ENCODE data around the gene SLC4A8.
"Not testable (repeated sequence)": the region's sequence is repeated elsewhere in the genome, so short reads cannot be mapped to it uniquely, and the experiment has no call there.

Gene SLC4A8

GRCh38 chr12:51429700-51430099, 5.1 kb downstream of the SLC4A8 start:
- no peak for DNase-seq (ENCODE audit: low read depth in 2 of 2)

- no peak for DNase-seq (ENCODE audit: low read depth in 2 of 2)
Observed at GRCh38 chr12:51430196-51430895, 5.7 kb downstream of the SLC4A8 start.

- DNase-seq (ENCODE audit: low read depth in 2 of 2), result no peak
Observed at GRCh38 chr12:51432921-51433320, 8.3 kb downstream of the SLC4A8 start.

GRCh38 chr12:51434305-51434704, 9.7 kb downstream of the SLC4A8 start:
- no peak for DNase-seq (ENCODE audit: low read depth in 2 of 2)

- DNase-seq (ENCODE audit: low read depth in 2 of 2), result no peak
Observed at GRCh38 chr12:51437431-51437830, 12.8 kb downstream of the SLC4A8 start.

- DNase-seq (ENCODE audit: low read depth in 2 of 2), result no peak
Observed at GRCh38 chr12:51439330-51439729, 14.7 kb downstream of the SLC4A8 start.

GRCh38 chr12:51441583-51441982, 17.0 kb downstream of the SLC4A8 start:
- no peak for DNase-seq (ENCODE audit: low read depth in 2 of 2)

- no peak for DNase-seq (ENCODE audit: low read depth in 2 of 2)
Observed at GRCh38 chr12:51442324-51442723, 17.7 kb downstream of the SLC4A8 start.

GRCh38 chr12:51443573-51443972, 18.9 kb downstream of the SLC4A8 start:
- DNase-seq (ENCODE audit: low read depth in 2 of 2), result no peak

GRCh38 chr12:51448618-51449256, 24.1 kb downstream of the SLC4A8 start:
- DNase-seq (ENCODE audit: low read depth in 2 of 2), result no peak

GRCh38 chr12:51449580-51450246, 25.1 kb downstream of the SLC4A8 start:
- DNase-seq (ENCODE audit: low read depth in 2 of 2), result no peak

- DNase-seq (ENCODE audit: low read depth in 2 of 2), result no peak
Observed at GRCh38 chr12:51450333-51450732, 25.7 kb downstream of the SLC4A8 start.

- no peak for DNase-seq (ENCODE audit: low read depth in 2 of 2)
Observed at GRCh38 chr12:51450806-51451205, 26.2 kb downstream of the SLC4A8 start.

GRCh38 chr12:51454016-51454415, 29.4 kb downstream of the SLC4A8 start:
- DNase-seq (ENCODE audit: low read depth in 2 of 2), result not testable (repeated sequence)

- DNase-seq (ENCODE audit: low read depth in 2 of 2), result not testable (repeated sequence)
Observed at GRCh38 chr12:51455050-51455449, 30.4 kb downstream of the SLC4A8 start.

- DNase-seq (ENCODE audit: low read depth in 2 of 2), result no peak
Observed at GRCh38 chr12:51458635-51459034, 34.0 kb downstream of the SLC4A8 start.

- DNase-seq (ENCODE audit: low read depth in 2 of 2), result no peak
Observed at GRCh38 chr12:51460519-51460918, 35.9 kb downstream of the SLC4A8 start.

- DNase-seq (ENCODE audit: low read depth in 2 of 2), result no peak
Observed at GRCh38 chr12:51465491-51465890, 40.9 kb downstream of the SLC4A8 start.

- DNase-seq (ENCODE audit: low read depth in 2 of 2), result no peak
Observed at GRCh38 chr12:51470116-51470515, 45.5 kb downstream of the SLC4A8 start.

GRCh38 chr12:51471111-51471864, 46.7 kb downstream of the SLC4A8 start:
- no peak for DNase-seq (ENCODE audit: low read depth in 2 of 2)

GRCh38 chr12:51472984-51473383, 48.4 kb downstream of the SLC4A8 start:
- no peak for DNase-seq (ENCODE audit: low read depth in 2 of 2)

- DNase-seq (ENCODE audit: low read depth in 2 of 2), result no peak
Observed at GRCh38 chr12:51473947-51474346, 49.3 kb downstream of the SLC4A8 start.
